GM10266 (cell line): ENCODE measurements around the gene TRPV2.
"Not testable (repeated sequence)": the region's sequence is repeated elsewhere in the genome, so short reads cannot be mapped to it uniquely, and the experiment has no call there.

ENCODE experiments used
- DNase-seq: peaks from one replicate; pipeline ENCODE4 v3.0.0; 2012; ENCODE audit errors: extremely low spot score
- CTCF ChIP-seq: IDR thresholded peaks from 2 replicates; pipeline ENCODE4 v1.5.1; 2012; ENCODE audit warnings: mild to moderate bottlenecking, low read depth; ENCODE audit not compliant: control insufficient read depth, insufficient read depth; ENCODE audit errors: missing control alignments

TRPV2 gene

GRCh38 chr17:16398270-16399267 is 16.8 kb upstream of the TRPV2 start:
- no peak for TF ChIP-seq CTCF
- DNase-seq, result no peak

GRCh38 chr17:16403847-16404246 is 11.5 kb upstream of the TRPV2 start:
- DNase-seq, result not testable (repeated sequence)

GRCh38 chr17:16406742-16407674 is 8.4 kb upstream of the TRPV2 start:
- DNase-seq, result peak; percentile 55
- no peak for TF ChIP-seq CTCF

GRCh38 chr17:16407911-16408588 is 7.3 kb upstream of the TRPV2 start:
- TF ChIP-seq CTCF, result no peak
- DNase-seq, result peak; percentile 75

- no peak for DNase-seq
- TF ChIP-seq CTCF, result no peak
Measured at GRCh38 chr17:16417399-16417798, 2.0 kb downstream of the TRPV2 start.

GRCh38 chr17:16417896-16418684 is 2.7 kb downstream of the TRPV2 start:
- DNase-seq, result peak; percentile 1
- TF ChIP-seq CTCF, result no peak
